Activated CD4-positive, alpha-beta T cell treated with anti-CD3 and anti-CD28 coated beads for 1 hour (primary cell): ENCODE data around the gene BPTF.
"Not testable (repeated sequence)": the region's sequence is repeated elsewhere in the genome, so short reads cannot be mapped to it uniquely, and the experiment has no call there.

Source experiments
- DNase-seq: peaks from one replicate; pipeline ENCODE4 v3.0.0-alpha.2; 2020

The BPTF gene

DNA sequence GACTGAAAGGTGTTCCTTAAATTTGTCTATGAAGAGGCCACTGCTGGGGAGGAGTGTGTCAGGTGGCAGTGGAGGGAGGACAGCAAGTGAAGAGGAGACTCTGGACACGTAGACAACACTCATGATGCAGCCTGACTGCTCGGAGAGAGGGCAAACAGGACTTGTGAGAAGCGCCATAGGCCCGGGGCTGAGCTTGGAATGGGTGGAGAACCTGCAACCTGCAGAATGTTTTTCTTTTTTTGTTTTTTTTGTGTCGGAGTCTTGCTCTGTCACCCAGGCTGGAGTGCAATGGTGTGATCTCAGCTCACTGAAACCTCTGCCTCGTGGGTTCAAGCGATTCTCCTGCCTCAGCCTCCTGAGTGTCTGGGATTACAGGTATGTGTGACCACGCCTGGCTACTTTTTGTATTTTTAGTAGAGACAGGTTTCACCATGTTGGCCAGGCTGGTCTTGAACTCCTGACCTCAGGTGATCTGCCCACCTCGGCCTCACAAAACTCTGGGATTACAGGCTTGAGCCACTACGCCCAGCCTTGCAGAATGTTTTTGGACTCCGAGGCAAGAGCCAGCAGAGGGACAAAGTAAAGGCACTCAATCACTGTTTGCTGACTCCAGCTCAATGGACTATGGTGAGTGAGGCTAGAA is 189.9 kb downstream of the BPTF start:
- DNase-seq = no peak

DNA sequence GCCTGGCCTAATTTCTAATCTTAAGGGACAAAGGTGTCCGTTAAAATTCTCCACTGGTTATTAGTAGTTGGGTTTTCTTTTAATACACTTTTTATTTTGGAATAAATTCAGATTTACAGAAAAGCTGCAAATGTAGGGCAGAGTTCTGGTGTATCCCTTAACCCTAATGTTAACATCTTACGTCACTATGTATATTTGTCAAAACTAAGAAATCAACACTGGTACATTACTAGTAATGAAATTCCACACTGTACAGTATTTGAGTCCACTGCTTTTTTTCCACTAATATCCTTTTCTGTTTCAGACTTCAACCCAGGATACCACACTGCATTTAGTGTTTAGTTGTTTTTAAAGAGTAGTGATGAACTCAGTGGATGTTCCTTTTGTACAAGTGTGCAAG is 191.5 kb downstream of the BPTF start:
- DNase-seq = no peak

GRCh38 chr17:68018493-68018892 is 193.2 kb downstream of the BPTF start:
- DNase-seq = not testable (repeated sequence)

GRCh38 chr17:68019336-68019674 is 194.0 kb downstream of the BPTF start:
- DNase-seq = no peak

GRCh38 chr17:68019675-68020408 is 194.5 kb downstream of the BPTF start:
- peak; percentile 96 for DNase-seq

- DNase-seq = no peak
These were observed 195.1 kb downstream of the BPTF start for GRCh38 chr17:68020409-68020756.

GRCh38 chr17:68020791-68021190 is 195.5 kb downstream of the BPTF start:
- not testable (repeated sequence) for DNase-seq

DNA sequence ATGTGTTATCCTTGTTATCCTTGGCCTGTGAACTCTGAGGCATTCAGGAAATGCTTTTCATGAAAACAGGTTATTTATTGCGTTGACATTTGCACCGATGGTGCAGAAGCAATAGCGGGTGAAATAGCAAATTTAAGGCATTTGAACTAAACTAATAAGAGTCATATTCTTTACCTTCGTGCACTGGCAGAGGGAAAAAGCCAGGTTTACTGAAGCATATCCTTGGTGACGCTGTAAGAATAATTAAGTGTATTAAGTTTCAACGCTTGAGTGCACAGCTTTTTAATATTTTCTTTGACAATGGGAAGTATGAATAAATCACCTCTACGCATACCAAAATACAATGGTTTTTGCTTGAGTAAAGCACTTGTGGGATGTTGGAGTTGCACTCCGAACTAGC is 196.7 kb downstream of the BPTF start:
- DNase-seq = no peak

- DNase-seq = not testable (repeated sequence)
These were observed 197.2 kb downstream of the BPTF start for GRCh38 chr17:68022547-68022946.

DNA sequence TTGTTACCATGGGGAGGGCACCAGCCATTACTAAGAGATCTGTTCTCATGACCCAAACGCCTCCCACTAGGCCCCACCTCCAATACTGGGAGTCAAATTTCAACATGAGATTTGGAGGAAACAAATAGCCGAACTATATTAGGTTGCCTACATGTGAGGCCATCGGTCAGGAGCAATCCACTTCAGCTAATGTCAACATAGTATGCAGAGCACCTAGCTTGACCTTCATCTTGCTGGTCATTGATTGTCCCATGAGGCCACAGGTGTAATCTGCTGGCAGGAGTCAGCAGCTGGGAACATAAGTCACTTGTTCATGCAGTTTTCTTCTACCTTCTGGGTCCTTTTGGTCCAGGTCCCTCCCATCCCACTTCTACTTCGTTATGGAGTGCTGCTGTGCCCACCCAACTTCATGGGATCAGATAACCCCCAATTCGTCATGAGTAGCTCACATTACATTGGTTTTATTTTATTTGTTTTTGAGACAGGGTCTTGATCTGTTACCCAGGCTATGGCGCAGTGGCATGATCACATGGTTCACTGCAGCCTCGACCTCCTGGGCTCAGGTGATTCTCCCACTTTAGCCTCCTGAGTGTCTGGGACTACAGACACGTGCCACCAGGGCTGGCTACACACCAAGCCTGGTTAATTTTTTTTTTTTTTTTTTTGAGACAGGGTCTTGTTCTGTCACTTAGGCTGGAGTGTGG is 204.4 kb downstream of the BPTF start:
- DNase-seq = no peak
